D721Med (cell line): ENCODE measurements around the gene KCNK17.

Experiments used
- DNase-seq: peaks from one replicate; pipeline ENCODE4 v3.0.0; 2011; ENCODE audit warnings: low spot score; ENCODE audit not compliant: insufficient read length
- FAIRE-seq: peaks from 2 replicates; lab custom pipeline; 2011; peaks lifted over from hg19 to GRCh38; lab: Jason Lieb, UNC
- TF ChIP-seq, protein P1 (sequence below): IDR thresholded peaks from 2 replicates; pipeline ENCODE4 v1.5.1; 2012; ENCODE audit warnings: mild to moderate bottlenecking, control low read depth; ENCODE audit not compliant: insufficient read depth; ENCODE audit errors: missing control alignments

The KCNK17 gene

GRCh38 chr6:39266782-39267355 lies 47.4 kb downstream of the KCNK17 start:
- TF ChIP-seq, protein P1, sequence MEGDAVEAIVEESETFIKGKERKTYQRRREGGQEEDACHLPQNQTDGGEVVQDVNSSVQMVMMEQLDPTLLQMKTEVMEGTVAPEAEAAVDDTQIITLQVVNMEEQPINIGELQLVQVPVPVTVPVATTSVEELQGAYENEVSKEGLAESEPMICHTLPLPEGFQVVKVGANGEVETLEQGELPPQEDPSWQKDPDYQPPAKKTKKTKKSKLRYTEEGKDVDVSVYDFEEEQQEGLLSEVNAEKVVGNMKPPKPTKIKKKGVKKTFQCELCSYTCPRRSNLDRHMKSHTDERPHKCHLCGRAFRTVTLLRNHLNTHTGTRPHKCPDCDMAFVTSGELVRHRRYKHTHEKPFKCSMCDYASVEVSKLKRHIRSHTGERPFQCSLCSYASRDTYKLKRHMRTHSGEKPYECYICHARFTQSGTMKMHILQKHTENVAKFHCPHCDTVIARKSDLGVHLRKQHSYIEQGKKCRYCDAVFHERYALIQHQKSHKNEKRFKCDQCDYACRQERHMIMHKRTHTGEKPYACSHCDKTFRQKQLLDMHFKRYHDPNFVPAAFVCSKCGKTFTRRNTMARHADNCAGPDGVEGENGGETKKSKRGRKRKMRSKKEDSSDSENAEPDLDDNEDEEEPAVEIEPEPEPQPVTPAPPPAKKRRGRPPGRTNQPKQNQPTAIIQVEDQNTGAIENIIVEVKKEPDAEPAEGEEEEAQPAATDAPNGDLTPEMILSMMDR, result no peak
- DNase-seq (no peak), FAIRE-seq (no peak)

DNA sequence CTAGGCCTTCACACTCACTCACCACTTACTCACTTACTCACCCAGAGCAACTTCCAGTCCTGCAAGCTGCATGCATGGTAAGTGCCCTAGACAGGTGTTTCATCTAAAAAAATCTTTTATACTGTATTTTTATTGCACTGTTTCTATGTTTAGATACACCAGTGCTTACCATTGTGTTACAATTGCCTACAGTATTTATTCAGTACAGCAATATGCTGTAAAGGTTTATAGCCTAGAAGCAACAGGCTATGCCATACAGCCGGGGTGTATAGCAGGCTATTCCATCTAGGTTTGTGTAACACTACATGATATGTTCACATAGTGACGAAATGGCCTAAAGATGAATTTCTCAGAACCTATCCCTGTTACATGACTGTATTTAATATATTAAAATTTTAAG lies 47.8 kb downstream of the KCNK17 start:
- FAIRE-seq, result no peak
- no peak for DNase-seq
- TF ChIP-seq, protein P1, result no peak

DNA sequence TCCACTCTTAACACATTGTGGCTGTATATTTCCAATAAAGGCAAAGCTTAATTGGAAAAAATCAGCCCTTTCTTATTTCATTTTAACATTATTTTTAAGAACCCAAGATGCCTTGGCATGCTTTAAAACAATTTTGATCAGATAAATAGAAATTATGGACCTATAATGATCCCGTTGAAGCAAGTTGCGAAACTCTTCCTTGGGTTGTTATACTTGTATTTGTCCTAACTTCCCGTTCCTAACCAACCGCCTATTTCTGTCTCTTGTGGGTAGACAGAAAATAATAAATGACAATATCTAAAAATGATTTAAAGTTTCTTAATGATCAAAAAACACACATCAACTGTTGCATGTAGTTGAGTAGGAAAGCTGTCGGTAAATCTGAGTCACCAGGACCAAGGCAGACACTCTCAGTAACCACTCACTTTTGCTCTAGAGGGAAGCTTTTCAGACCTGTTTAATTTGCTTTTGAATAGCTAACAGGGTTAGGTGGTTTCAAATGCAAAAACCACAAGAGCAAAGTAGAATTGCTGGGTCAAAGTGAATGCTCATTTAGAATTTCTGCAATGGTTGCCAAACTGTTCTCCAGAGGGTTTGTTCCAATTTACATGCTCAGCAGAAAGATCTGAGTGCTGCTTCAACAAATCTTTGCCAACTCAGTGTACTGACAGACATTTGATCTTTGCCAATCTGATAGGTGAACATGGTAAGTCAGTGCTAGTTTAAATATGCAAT lies 50.7 kb downstream of the KCNK17 start:
- FAIRE-seq (no peak), DNase-seq (no peak)
- TF ChIP-seq, protein P1, result no peak

DNA sequence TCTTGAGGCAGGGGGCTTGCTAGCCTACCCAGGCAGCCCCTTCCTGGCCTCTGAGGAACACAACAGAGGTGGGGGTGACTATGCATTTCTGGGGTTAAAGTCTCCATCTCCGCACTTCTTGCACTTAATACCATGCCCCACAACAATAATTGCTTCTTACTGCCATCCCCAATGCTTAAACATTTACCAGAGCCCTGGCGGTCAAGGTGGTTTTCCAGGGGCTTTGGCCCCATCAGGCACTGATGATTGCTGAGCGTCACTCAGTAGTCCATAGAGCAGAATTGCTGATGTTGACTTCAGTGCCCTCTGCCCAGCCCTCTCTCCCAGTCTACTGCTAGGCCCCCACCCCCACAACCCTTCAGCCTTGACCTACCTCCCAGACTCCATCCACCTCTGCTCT lies 52.5 kb downstream of the KCNK17 start:
- FAIRE-seq (no peak), DNase-seq (no peak)
- TF ChIP-seq, protein P1, result no peak

- TF ChIP-seq, protein P1, result no peak
- no peak for FAIRE-seq
Observed at GRCh38 chr6:39260953-39261352, 53.3 kb downstream of the KCNK17 start.

GRCh38 chr6:39260456-39260855 lies 53.8 kb downstream of the KCNK17 start:
- no peak for DNase-seq
- FAIRE-seq, result no peak
- TF ChIP-seq, protein P1, result no peak

More at GRCh38 chr6:39260953-39261352, 53.3 kb downstream of the KCNK17 start:
- no peak for DNase-seq
